Choroid plexus epithelial cell (primary cell): Measurements from ENCODE around the gene PTMS.

Experiments used
- DNase-seq: peaks from one replicate; pipeline ENCODE4 v3.0.0-alpha.2; 2010; ENCODE audit warnings: low read depth
- H3K4me3 ChIP-seq: 2 replicates; pipeline ENCODE4 v1.5.1; 2011; ENCODE audit warnings: low read depth, mild to moderate bottlenecking, control low read depth, low read length, moderate library complexity
- CTCF ChIP-seq: conservative IDR thresholded peaks from 2 replicates; pipeline ENCODE4 v1.5.1; 2011; ENCODE audit warnings: low read depth, mild to moderate bottlenecking, control low read depth, inconsistent platforms, low read length, moderate library complexity

PTMS gene

GRCh38 chr12:6765634-6766581, at the start of gene PTMS:
Gene PTMS, plus strand, starts transcription at chr12:6766363. Its CDS starts 343 bp downstream, at chr12:6766706.
- H3K4me3 ChIP-seq = peak within 1 kb of the TSS; percentile 88
- no peak for TF ChIP-seq CTCF
- DNase-seq = peak; percentile 95

GRCh38 chr12:6716874-6717437, 49.2 kb upstream of the PTMS start:
- TF ChIP-seq CTCF = no peak
- DNase-seq = no peak
- H3K4me3 ChIP-seq = no peak overlapping the region

- no peak for TF ChIP-seq CTCF
- H3K4me3 ChIP-seq = no peak overlapping the region
- DNase-seq = no peak
These were observed 43.3 kb upstream of the PTMS start for GRCh38 chr12:6722863-6723262.

- H3K4me3 ChIP-seq = peak within 1 kb of the TSS; percentile 81
- no peak for TF ChIP-seq CTCF
- peak; percentile 99 for DNase-seq
These were observed 42.4 kb upstream of the PTMS start, which contains the start of gene COPS7A for GRCh38 chr12:6723607-6724408. Gene COPS7A, plus strand, starts transcription at chr12:6724046. Its CDS starts 611 bp downstream, at chr12:6724657.

GRCh38 chr12:6724409-6724797, 41.8 kb upstream of the PTMS start:
- no peak for TF ChIP-seq CTCF
- peak overlapping the region; percentile 81 for H3K4me3 ChIP-seq
- DNase-seq = no peak

- DNase-seq = no peak
- H3K4me3 ChIP-seq = no peak overlapping the region
- TF ChIP-seq CTCF = no peak
These were observed 40.8 kb upstream of the PTMS start for GRCh38 chr12:6725350-6725749.
